ENCODE data around the gene CDH12.
"Not testable (repeated sequence)": the region's sequence is repeated elsewhere in the genome, so short reads cannot be mapped to it uniquely, and the experiment has no call there.

Gene CDH12

GRCh38 chr5:22644859-22645258, 208.3 kb downstream of the CDH12 start:
- no peak for DNase-seq

- DNase-seq = no peak
Observed at GRCh38 chr5:22643356-22643755, 209.8 kb downstream of the CDH12 start.

GRCh38 chr5:22631683-22632082, 221.5 kb downstream of the CDH12 start:
- no peak for DNase-seq

DNA sequence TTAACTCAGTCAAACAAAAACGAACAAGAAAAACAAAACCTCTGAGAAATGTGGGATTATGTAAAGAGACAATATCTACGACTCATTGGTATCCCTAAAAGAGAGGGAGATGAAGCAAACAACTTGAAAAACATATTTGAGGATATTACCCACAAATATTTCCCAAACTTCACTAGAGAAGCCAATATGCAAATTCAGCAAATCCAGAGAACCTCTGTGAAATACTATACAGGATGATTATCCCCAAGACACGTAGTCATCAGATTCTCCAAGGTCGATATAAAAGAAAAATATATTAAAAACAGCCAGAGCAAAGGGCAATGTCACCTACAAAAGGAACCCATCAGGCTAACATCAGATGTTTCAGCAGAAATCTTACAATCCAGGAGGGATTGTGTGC, 226.1 kb downstream of the CDH12 start:
- DNase-seq = no peak

DNA sequence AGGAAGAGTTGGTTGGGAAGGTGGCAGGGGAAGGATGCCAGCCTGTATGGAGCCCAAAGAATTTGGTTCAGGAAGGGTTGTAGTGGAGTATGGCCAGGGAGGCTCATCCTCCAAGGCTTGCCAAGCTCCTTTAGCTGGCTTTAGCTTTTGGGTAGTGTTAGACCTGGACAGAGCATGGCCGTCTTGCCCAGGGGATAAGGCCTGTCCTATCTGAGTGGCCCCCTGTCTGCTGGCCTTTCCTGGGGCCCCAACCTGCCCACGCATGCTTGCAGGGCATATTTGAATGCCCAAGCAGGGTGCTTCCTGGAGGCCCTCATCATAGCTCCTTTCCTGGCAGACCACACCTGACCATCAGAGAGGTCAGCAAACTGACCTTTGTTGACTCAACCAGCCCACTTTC, 227.7 kb downstream of the CDH12 start:
- DNase-seq = no peak

DNA sequence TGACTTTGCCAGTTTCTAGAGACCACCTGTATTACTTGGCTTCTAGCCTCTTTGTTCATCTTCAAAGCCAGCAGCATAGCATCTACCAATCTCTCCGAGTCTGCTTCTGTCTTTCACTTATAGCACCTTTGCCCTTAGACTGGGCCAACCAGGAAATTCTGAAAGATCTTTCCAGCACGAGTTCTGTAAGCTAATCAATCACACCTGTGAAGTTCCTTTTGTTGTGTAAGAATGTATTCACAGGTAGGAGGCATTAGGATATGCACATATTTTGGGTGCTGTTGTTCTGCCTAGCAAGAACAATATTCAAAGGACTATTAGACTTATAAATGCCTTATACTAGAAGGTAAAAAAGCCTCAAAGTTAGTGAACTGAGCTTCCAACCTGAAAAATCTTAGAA, 232.1 kb downstream of the CDH12 start:
- no peak for DNase-seq

DNA sequence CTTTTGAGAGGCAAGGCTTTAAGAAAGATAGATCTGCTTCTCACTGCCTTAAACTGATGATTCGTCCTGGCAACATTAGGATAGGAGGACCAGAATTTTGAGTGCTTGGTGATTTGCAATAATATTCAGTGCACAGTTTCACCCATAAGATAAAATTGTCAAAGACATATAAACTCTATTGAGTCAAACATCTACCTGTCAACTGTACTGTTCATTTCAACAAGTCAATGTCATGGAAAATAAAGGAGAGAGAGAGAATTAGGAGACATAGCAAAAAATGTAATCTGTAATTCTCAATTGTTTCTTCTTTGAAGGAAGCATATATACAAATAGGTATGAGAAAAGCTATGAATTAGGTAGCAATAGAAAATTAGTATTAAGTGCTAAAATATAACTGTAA, 237.2 kb downstream of the CDH12 start:
- DNase-seq = no peak

DNA sequence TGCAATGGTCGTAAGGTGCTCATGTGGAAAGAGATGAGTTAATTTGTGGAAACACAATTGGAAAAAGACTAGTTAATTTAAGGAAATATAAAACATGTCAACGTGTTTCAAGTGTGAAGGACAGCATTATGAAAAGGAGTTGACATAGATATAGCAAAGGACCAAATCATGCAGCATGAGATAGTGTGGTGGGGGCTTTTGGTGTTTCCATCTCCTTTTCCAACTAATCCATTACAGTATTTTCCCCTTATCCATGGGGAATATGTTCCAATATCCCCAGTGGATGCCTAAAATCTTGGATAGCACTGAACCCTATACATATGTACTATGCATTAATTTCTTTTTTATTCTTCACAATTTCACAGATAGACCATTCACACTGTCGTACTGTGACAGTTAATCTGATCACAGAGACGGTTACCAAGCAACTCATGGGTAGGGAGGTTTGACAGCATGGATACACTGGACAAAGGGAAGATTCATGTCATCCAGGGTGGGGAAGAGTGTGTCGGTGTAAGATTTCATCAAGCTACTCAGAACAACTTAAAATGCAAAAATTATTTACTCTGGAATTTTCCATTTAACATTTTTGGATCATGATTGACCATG, 238.6 kb downstream of the CDH12 start:
- no peak for DNase-seq

GRCh38 chr5:22612928-22613327, 240.2 kb downstream of the CDH12 start:
- no peak for DNase-seq

- DNase-seq = no peak
Observed at GRCh38 chr5:22611327-22611726, 241.8 kb downstream of the CDH12 start.

DNA sequence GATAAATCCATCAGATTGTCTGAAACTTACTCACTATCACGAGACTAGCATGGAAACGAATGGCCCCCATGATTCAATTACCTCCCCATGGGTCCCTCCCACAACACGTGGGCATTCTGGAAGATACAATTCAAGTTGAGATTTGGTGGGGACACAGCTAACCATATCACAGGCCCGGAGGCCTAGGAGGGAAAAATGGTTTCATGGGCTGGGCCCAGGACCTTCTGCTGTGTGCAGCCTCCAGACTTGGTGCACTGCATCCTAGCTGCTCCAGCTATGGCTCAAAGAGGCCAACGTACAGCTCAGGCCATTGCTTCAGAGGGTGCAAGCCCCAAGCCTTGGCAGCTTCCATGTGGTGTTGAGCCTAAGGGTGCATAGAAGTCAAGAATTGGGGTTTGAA, 245.6 kb downstream of the CDH12 start:
- not testable (repeated sequence) for DNase-seq

- DNase-seq = no peak
Observed at GRCh38 chr5:22605473-22605872, 247.7 kb downstream of the CDH12 start.

DNA sequence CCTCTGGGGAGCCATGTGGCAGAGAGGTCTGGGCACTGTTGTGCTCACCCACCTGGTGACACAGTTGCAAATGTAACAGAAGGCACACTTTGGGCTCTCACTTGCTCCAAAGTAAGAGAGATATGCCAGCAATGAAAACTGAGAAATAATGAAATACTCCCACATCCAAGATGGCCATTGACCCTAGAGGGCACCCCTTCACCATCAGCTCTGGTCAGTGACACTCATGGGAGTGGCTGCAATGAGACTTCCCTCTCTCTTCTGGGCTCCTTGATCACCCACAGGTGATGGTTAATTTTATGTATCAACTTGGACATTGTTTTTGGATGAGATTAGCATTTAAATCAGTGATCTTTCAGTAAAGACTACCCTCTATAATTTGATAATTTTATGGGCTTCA, 248.4 kb downstream of the CDH12 start:
- no peak for DNase-seq

DNA sequence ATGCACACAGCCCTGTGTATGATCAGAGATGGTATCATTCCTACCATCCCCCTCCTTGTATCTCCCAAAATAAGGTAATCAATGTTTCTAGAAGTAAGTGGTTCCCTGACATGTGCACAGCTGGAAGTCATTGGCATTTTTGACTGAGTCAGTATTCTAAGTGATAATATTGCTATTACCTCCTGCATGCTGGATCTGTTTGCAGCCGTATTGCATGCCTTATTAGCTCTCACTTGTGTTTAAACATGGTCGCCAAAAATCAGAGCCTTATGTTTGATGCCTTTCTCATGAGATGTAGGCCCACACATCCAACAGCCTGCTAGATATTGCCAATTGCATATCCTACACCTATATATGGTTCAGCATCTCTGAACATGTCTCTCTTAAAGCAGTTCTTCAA, 254.3 kb downstream of the CDH12 start:
- DNase-seq = no peak

DNA sequence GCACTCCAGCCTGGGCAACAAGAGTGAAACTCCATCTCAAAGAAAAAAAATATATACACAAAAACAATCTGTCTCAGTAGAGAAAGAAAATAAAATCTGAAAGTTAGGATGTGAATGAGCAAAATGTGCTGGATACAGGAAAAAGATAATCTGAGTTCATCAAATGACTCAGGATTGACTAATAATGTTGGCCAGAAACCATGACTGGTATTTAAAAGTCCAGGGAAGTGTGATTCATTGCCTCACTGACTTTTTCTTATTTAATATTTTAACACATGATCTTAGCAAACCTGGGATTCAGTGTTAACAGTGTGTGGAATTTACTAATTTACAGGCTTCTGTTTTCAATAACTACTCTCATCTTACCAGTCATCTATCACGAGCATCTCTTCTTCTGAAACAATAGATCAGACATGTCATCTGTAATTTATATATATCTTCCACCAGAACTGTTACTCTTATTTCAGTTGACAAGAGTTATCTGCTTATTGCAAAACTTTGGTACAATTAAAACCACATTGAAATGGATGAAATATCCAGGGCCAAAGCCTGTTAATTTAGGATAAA, 256.7 kb downstream of the CDH12 start:
- DNase-seq = no peak

DNA sequence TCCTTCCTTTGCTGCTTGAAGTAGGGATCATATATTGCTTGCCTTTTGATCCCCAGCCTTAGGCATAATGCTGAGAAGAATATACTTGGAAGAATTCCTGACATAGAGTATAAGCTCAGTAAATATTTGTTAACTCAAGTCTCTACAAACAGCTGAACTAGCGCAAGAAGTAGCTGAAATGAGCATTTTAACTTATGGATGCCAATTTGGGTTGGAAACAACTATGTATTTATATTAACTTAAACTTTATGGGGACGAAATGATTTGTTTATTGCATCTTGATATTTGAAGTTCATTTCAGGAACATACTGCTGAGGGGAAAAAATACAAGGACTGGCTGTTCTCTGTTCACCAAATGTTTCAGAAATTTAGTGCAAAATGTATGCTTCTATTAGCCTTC, 258.7 kb downstream of the CDH12 start:
- no peak for DNase-seq

DNA sequence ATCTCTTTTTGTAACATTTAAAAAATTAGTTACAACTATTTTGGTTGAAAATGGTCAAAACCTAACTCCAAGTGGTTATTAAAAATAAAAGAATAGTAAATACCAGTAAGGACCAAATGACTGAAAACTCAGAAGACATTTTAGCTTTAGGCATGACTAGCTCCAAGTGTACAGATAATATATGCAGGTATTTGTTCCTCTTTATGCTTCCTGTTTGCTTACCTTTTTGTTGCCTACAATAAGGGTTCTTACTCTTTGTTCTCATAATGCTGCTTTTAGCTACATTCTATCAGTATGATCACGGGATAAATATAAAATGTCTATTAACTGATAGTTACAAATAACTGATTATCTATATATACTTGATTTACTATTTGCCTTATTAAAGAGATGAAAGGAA, 259.6 kb downstream of the CDH12 start:
- DNase-seq = no peak

GRCh38 chr5:22591461-22591860, 261.7 kb downstream of the CDH12 start:
- DNase-seq = no peak

DNA sequence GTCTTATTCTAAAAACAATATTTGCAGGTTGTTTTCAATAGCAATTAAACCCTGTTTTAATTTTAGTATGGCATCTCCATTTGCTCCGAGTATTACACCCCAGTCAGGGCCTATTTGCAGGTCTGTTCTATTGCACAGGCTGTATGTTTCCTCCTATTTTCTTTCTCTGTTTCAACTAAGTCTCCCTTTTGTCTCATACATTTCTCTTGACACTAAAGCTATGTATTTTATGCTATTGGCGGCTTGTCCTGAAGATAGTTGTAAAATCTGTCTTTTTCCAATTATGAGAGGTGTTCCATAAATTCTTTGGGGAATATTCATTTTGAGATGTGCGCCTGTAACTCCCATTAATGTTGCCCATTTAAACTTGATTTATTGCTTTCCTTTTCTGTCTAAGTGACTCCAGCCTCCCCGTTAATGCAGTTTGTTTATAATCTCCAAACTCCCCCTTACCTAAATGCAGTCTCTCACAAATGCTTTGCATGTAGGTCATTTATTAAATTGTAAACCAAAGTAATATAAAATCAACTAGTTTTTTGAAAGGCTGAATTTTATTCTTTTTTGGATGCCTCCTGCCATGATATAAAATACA, 262.4 kb downstream of the CDH12 start:
- no peak for DNase-seq

- no peak for DNase-seq
Observed at GRCh38 chr5:22577711-22578110, 275.4 kb downstream of the CDH12 start.

DNA sequence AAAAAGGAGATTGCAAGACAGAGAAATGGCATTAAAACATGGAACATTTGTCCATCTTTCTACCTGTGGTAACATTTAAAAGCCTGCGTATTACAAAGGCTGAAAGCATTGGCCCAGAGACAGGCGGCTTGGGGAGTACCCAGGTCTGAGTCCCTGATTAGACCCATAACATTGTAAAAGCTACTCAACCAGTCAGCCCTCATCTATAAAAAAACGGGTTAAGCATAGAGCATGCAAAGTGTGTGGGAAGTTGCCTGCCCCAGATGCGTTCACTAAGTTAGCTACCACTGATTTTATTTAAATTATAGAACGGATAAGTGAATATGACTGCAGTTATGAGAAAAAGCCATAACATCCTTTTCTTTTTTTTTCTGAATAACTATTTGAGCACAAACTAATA, 276.1 kb downstream of the CDH12 start:
- DNase-seq = no peak

GRCh38 chr5:22572941-22573340, 280.2 kb downstream of the CDH12 start:
- DNase-seq = no peak

- no peak for DNase-seq
Observed at GRCh38 chr5:22567983-22568382, 285.2 kb downstream of the CDH12 start.

GRCh38 chr5:22560147-22560546, 293.0 kb downstream of the CDH12 start:
- no peak for DNase-seq

DNA sequence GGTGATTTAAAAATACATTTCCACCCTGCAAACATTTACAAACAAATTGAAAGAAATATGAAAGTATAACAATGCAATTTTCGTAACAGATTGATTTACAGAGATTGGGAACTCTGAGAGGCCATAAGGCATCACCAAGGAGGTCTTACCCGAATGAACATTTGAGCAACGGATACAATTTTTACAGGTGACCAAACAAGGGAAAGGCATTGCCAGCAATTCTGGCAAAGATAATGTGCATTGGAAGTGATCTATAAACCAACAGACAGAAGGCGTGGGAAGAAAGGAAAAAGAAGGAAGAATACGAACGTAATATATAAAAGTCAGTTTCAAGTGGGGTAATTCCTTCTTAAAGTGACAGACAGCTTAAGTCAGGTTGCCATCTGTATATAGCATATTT, 295.9 kb downstream of the CDH12 start:
- no peak for DNase-seq

Data from CD4-positive, alpha-beta T cell treated with Interleukin-10 for 1 hour (primary cell).